T-helper 17 cell (primary cell): ENCODE measurements around the gene TNXB. TPM values are rescaled to one million over a fixed set of nuclear protein-coding genes. Genes with fewer than 3 reads are reported as not detected.

Experiments used
- ATAC-seq: fragments of 150-1000 bp; cut with Tn5 transposase; 2 replicates; pipeline ENCODE4 v1.10.0; 2021; ENCODE audit warnings: mild to moderate bottlenecking, moderate library complexity
- DNase-seq, 3 donors: peaks; one replicate each; pipeline versions ENCODE4 v3.0.0 to v3.0.0-alpha.2; 2020 to 2021
- H3K9me3 ChIP-seq: one replicate; pipeline ENCODE4 v1.7.0; 2013; ENCODE audit warnings: low read length, mild to moderate bottlenecking; ENCODE audit not compliant: control insufficient read depth, poor library complexity, severe bottlenecking
- H3K27ac Mint-ChIP-seq: one replicate; pipeline ENCODE4 v1.8.0; 2022; ENCODE audit warnings: mild to moderate bottlenecking, moderate library complexity, mixed read lengths
- H3K27me3 Mint-ChIP-seq: one replicate; pipeline ENCODE4 v1.8.0; 2022; ENCODE audit warnings: mixed read lengths
- H3K36me3 Mint-ChIP-seq: one replicate; pipeline ENCODE4 v1.8.0; 2022; ENCODE audit warnings: low read depth, mixed read lengths
- H3K4me1 Mint-ChIP-seq: one replicate; pipeline ENCODE4 v1.8.0; 2022; ENCODE audit warnings: mild to moderate bottlenecking, mixed read lengths
- H3K4me3 Mint-ChIP-seq: one replicate; pipeline ENCODE4 v1.8.0; 2022; ENCODE audit warnings: mild to moderate bottlenecking, moderate library complexity, mixed read lengths
- total RNA-seq, 4 donors: library from RNA in 2 of 4; stranded (reverse) in 2 of 4; gene quantifications; one replicate each; pipeline ENCODE4 v1.2.3 and lab custom pipeline; 2022 to 2026

Gene TNXB
- total RNA-seq, 2 donors from 2014 or later = 7.3 to 11.4 TPM

GRCh38 chr6:32083812-32084768 is 25.0 kb downstream of the TNXB start:
- no peaks in the 10 kb centered on the region for H3K9me3 ChIP-seq
- Mint-ChIP-seq H3K4me3 (no peak overlapping the region), H3K4me1 (peaks cover 7% of the 10 kb centered on the region), H3K27me3 (peaks cover 59% of the 10 kb centered on the region), H3K36me3 (peaks cover 5% of the 10 kb centered on the region), H3K27ac (no peak overlapping the region)
- no peak for ATAC-seq
- DNase-seq = no peak

GRCh38 chr6:32082935-32083334 is 26.2 kb downstream of the TNXB start:
- peaks cover 7% of the 10 kb centered on the region for H3K4me1 Mint-ChIP-seq

GRCh38 chr6:32082478-32082877 is 26.7 kb downstream of the TNXB start:
- H3K4me1 Mint-ChIP-seq = peaks cover 7% of the 10 kb centered on the region
- no peak overlapping the region for H3K4me3 Mint-ChIP-seq
- no peak overlapping the region for H3K27ac Mint-ChIP-seq
- peaks cover 5% of the 10 kb centered on the region for H3K36me3 Mint-ChIP-seq
- ATAC-seq = no peak
- DNase-seq = no peak
- no peaks in the 10 kb centered on the region for H3K9me3 ChIP-seq
- H3K27me3 Mint-ChIP-seq = peaks cover 57% of the 10 kb centered on the region

More at GRCh38 chr6:32082935-32083334, 26.2 kb downstream of the TNXB start:
- Mint-ChIP-seq H3K27ac (no peak overlapping the region), H3K4me3 (peak overlapping the region; percentile 43), H3K27me3 (peaks cover 57% of the 10 kb centered on the region), H3K36me3 (peaks cover 5% of the 10 kb centered on the region)
- ATAC-seq (no peak), DNase-seq (no peak)
- no peaks in the 10 kb centered on the region for H3K9me3 ChIP-seq

- Mint-ChIP-seq H3K27me3 (peaks cover 50% of the 10 kb centered on the region), H3K4me1 (peaks cover 2% of the 10 kb centered on the region), H3K27ac (no peak overlapping the region), H3K4me3 (no peak overlapping the region), H3K36me3 (peaks cover 5% of the 10 kb centered on the region)
- ATAC-seq (no peak), DNase-seq (no peak)
- H3K9me3 ChIP-seq = no peaks in the 10 kb centered on the region
Observed at GRCh38 chr6:32081168-32081990, 27.8 kb downstream of the TNXB start.

- Mint-ChIP-seq H3K27me3 (peaks cover 45% of the 10 kb centered on the region), H3K27ac (peak overlapping the region; percentile 1), H3K4me1 (peaks cover 2% of the 10 kb centered on the region), H3K4me3 (no peak overlapping the region), H3K36me3 (peaks cover 9% of the 10 kb centered on the region)
- no peaks in the 10 kb centered on the region for H3K9me3 ChIP-seq
- ATAC-seq (no peak), DNase-seq (no peak)
Observed at GRCh38 chr6:32079566-32080290, 29.4 kb downstream of the TNXB start.

- DNase-seq = no peak
- peaks cover 22% of the 10 kb centered on the region for H3K27me3 Mint-ChIP-seq
- no peak for ATAC-seq
- peaks cover 5% of the 10 kb centered on the region for H3K4me1 Mint-ChIP-seq
- H3K9me3 ChIP-seq = no peaks in the 10 kb centered on the region
- no peak overlapping the region for H3K27ac Mint-ChIP-seq
- no peak overlapping the region for H3K4me3 Mint-ChIP-seq
- peaks cover 7% of the 10 kb centered on the region for H3K36me3 Mint-ChIP-seq
Observed at GRCh38 chr6:32076321-32076809, 32.8 kb downstream of the TNXB start.

- peaks cover 3% of the 10 kb centered on the region for H3K4me1 Mint-ChIP-seq
- H3K36me3 Mint-ChIP-seq = peaks cover 7% of the 10 kb centered on the region
- no peak overlapping the region for H3K27ac Mint-ChIP-seq
- no peaks in the 10 kb centered on the region for H3K9me3 ChIP-seq
- H3K4me3 Mint-ChIP-seq = no peak overlapping the region
- no peak for DNase-seq
- H3K27me3 Mint-ChIP-seq = peaks cover 22% of the 10 kb centered on the region
- no peak for ATAC-seq
Observed at GRCh38 chr6:32075781-32076180, 33.4 kb downstream of the TNXB start.

GRCh38 chr6:32074996-32075532 is 34.1 kb downstream of the TNXB start:
- DNase-seq = no peak
- no peak for ATAC-seq
- Mint-ChIP-seq H3K27ac (peak overlapping the region; percentile 72), H3K36me3 (peaks cover 10% of the 10 kb centered on the region), H3K4me1 (peaks cover 3% of the 10 kb centered on the region), H3K4me3 (no peak overlapping the region), H3K27me3 (peaks cover 22% of the 10 kb centered on the region)
- H3K9me3 ChIP-seq = no peaks in the 10 kb centered on the region

GRCh38 chr6:32073613-32074012 is 35.5 kb downstream of the TNXB start:
- Mint-ChIP-seq H3K4me3 (no peak overlapping the region), H3K27ac (no peak overlapping the region), H3K27me3 (peaks cover 22% of the 10 kb centered on the region), H3K36me3 (peaks cover 10% of the 10 kb centered on the region), H3K4me1 (peaks cover 5% of the 10 kb centered on the region)
- H3K9me3 ChIP-seq = no peaks in the 10 kb centered on the region
- DNase-seq = no peak
- ATAC-seq = no peak

GRCh38 chr6:32073101-32073500 is 36.0 kb downstream of the TNXB start:
- peaks cover 5% of the 10 kb centered on the region for H3K4me1 Mint-ChIP-seq
- DNase-seq (no peak), ATAC-seq (no peak)
- H3K9me3 ChIP-seq = no peaks in the 10 kb centered on the region
- no peak overlapping the region for H3K27ac Mint-ChIP-seq
- H3K27me3 Mint-ChIP-seq = peaks cover 22% of the 10 kb centered on the region
- H3K4me3 Mint-ChIP-seq = no peak overlapping the region
- peaks cover 10% of the 10 kb centered on the region for H3K36me3 Mint-ChIP-seq

GRCh38 chr6:32070814-32071543 is 38.2 kb downstream of the TNXB start:
- Mint-ChIP-seq H3K27ac (peak overlapping the region; percentile 89), H3K4me3 (no peak overlapping the region), H3K4me1 (peaks cover 5% of the 10 kb centered on the region)

GRCh38 chr6:32069878-32070515 is 39.1 kb downstream of the TNXB start:
- Mint-ChIP-seq H3K27me3 (peaks cover 15% of the 10 kb centered on the region), H3K4me3 (no peak overlapping the region), H3K36me3 (peaks cover 4% of the 10 kb centered on the region), H3K27ac (peak overlapping the region; percentile 89), H3K4me1 (peaks cover 7% of the 10 kb centered on the region)
- ATAC-seq (no peak), DNase-seq (no peak)
- H3K9me3 ChIP-seq = no peaks in the 10 kb centered on the region

More at GRCh38 chr6:32070814-32071543, 38.2 kb downstream of the TNXB start:
- H3K36me3 Mint-ChIP-seq = peaks cover 10% of the 10 kb centered on the region
- DNase-seq (no peak), ATAC-seq (no peak)
- H3K27me3 Mint-ChIP-seq = peaks cover 22% of the 10 kb centered on the region
- no peaks in the 10 kb centered on the region for H3K9me3 ChIP-seq
